Endothelial cell of umbilical vein (primary cell): ENCODE results near the gene PTPDC1. TPM values are rescaled to one million over a fixed set of nuclear protein-coding genes. Genes with fewer than 3 reads are reported as not detected.

ENCODE experiments used
- BruUV-seq: library from RNA; stranded (reverse); fragments of 400-500 nt; replicated peaks from 2 replicates; lab custom pipeline; 2021; lab: Mats Ljungman, UMichigan
- CTCF ChIA-PET: fragments of 300-600, 350-600 bp; sonication (Branson Sonifier 250); formaldehyde crosslinking; loops from one replicate; lab custom pipeline; 2021; ENCODE audit warnings: antibody characterized with exemption, inconsistent platforms; lab: Charles Lee
- POLR2A ChIA-PET: fragments of 300-600, 350-600 bp; sonication (Branson Sonifier 250); formaldehyde crosslinking; loops from one replicate; lab custom pipeline; 2021; ENCODE audit warnings: antibody characterized with exemption, inconsistent platforms; lab: Charles Lee
- DNase-seq: peaks from one replicate; pipeline ENCODE4 v3.0.0-alpha.2; 2011; ENCODE audit warnings: low read depth, low spot score
- FAIRE-seq: peaks from 2 replicates; lab custom pipeline; 2011; peaks lifted over from hg19 to GRCh38; lab: Jason Lieb, UNC
- H2AFZ ChIP-seq: 2 replicates; pipeline ENCODE4 v1.6.0; 2012; ENCODE audit warnings: low read depth, low read length, control low read depth, inconsistent platforms
- H3K27ac ChIP-seq: 2 replicates; pipeline ENCODE4 v1.5.1; 2011; ENCODE audit warnings: low read depth, mild to moderate bottlenecking, control low read depth, low read length, moderate library complexity; ENCODE audit not compliant: insufficient read depth
- H3K27me3 ChIP-seq, 2 experiments: 2 replicates each; pipeline versions ENCODE4 v1.6.0 to v1.6.1; 2011; ENCODE audit warnings: low read length in 2 of 2, mixed read lengths in 1 of 2; ENCODE audit not compliant: control insufficient read depth in 2 of 2, insufficient read depth in 2 of 2
- H3K36me3 ChIP-seq, 2 experiments: 2 replicates in 1 of 2; 3 replicates in 1 of 2; pipeline ENCODE4 v1.5.1; 2011; ENCODE audit warnings: low read length in 2 of 2, mild to moderate bottlenecking in 1 of 2, moderate library complexity in 1 of 2; ENCODE audit not compliant: control insufficient read depth in 2 of 2, insufficient read depth in 2 of 2; ENCODE audit errors: extremely low read depth in 1 of 2
- H3K4me1 ChIP-seq: 3 replicates; pipeline ENCODE4 v1.5.1; 2011; ENCODE audit warnings: mild to moderate bottlenecking, low read length; ENCODE audit not compliant: control insufficient read depth, insufficient read depth; ENCODE audit errors: extremely low read depth
- H3K4me2 ChIP-seq: 2 replicates; pipeline ENCODE4 v1.6.1; 2011; ENCODE audit warnings: low read length, control low read depth, mixed read lengths; ENCODE audit not compliant: insufficient read depth
- H3K4me3 ChIP-seq, 3 experiments: fragments of 200-600 bp in 1 of 3; sonication (generic), shearing (Covaris generic) in 1 of 3; replicated peaks in 1 of 3; 2 replicates each; pipeline ENCODE4 v1.5.1; 2011 to 2016; ENCODE audit warnings: control low read depth in 3 of 3, low read length in 3 of 3, mild to moderate bottlenecking in 2 of 3, inconsistent platforms in 1 of 3, low read depth in 1 of 3, moderate library complexity in 1 of 3; ENCODE audit not compliant: insufficient read depth in 1 of 3
- H3K79me2 ChIP-seq: 2 replicates; pipeline ENCODE4 v1.6.0; 2012; ENCODE audit warnings: low read length, inconsistent platforms; ENCODE audit not compliant: control insufficient read depth, insufficient read depth
- H3K9ac ChIP-seq: replicated peaks from 2 replicates; pipeline ENCODE3; 2011; ENCODE audit warnings: low read length, control low read depth; ENCODE audit not compliant: insufficient read depth; ENCODE audit errors: extremely low read depth
- H3K9me1 ChIP-seq: replicated peaks from 3 replicates; pipeline ENCODE4 v1.6.0; 2011; ENCODE audit warnings: mild to moderate bottlenecking, low read length; ENCODE audit not compliant: control insufficient read depth, insufficient read depth; ENCODE audit errors: extremely low read depth
- H3K9me3 ChIP-seq: replicated peaks from 2 replicates; pipeline ENCODE4 v1.5.1; 2012; ENCODE audit warnings: low read length, inconsistent platforms; ENCODE audit not compliant: control insufficient read depth, insufficient read depth
- H4K20me1 ChIP-seq: replicated peaks from 2 replicates; pipeline ENCODE3; 2011; ENCODE audit warnings: mild to moderate bottlenecking, low read length; ENCODE audit not compliant: control insufficient read depth, insufficient read depth; ENCODE audit errors: extremely low read depth
- CTCF ChIP-seq, 2 donors: IDR thresholded peaks; 1 replicate in 1 of 2; 2 replicates in 1 of 2; pipeline ENCODE4 v1.5.1; 2011; ENCODE audit warnings: low read length in 2 of 2, mild to moderate bottlenecking in 2 of 2, moderate library complexity in 2 of 2, control low read depth in 1 of 2, inconsistent platforms in 1 of 2, low read depth in 1 of 2; ENCODE audit not compliant: insufficient read depth in 1 of 2; ENCODE audit errors: extremely low read depth in 1 of 2
- EZH2 ChIP-seq: IDR thresholded peaks from 2 replicates; pipeline ENCODE4 v1.6.1; 2012; ENCODE audit warnings: borderline replicate concordance, low read depth, mild to moderate bottlenecking, moderate library complexity, low read length, inconsistent platforms; ENCODE audit not compliant: severe bottlenecking
- FOS ChIP-seq: IDR thresholded peaks from 2 replicates; pipeline ENCODE4 v1.6.1; 2011; ENCODE audit warnings: mild to moderate bottlenecking, low read length, moderate library complexity, borderline replicate concordance; ENCODE audit not compliant: insufficient read depth
- GATA2 ChIP-seq: IDR thresholded peaks from 2 replicates; pipeline ENCODE4 v1.7.0; 2011; ENCODE audit warnings: low read depth, mild to moderate bottlenecking, moderate library complexity, mixed read lengths, low read length; ENCODE audit not compliant: insufficient read length, insufficient read depth
- JUN ChIP-seq: IDR thresholded peaks from 2 replicates; pipeline ENCODE4 v1.6.1; 2011; ENCODE audit warnings: borderline replicate concordance, low read depth; ENCODE audit not compliant: insufficient read length, insufficient read depth
- MAX ChIP-seq: IDR thresholded peaks from 2 replicates; pipeline ENCODE4 v1.6.1; 2011; ENCODE audit not compliant: insufficient read depth, insufficient read length
- POLR2AphosphoS5 ChIP-seq: IDR thresholded peaks from 2 replicates; pipeline ENCODE4 v1.6.1; 2012; ENCODE audit warnings: low read depth, mild to moderate bottlenecking, control low read depth, low read length, moderate library complexity; ENCODE audit not compliant: insufficient read depth
- dilution Hi-C: fragments of 300-500 bp; cut with MboI; formaldehyde crosslinking; loops from one replicate; pipeline ENCODE4 v1.15.0; 2019; ENCODE audit warnings: low sequenced_read_pairs; ENCODE audit not compliant: extremely low pct_ligation_motif_present
- intact Hi-C: fragments of 100-400 bp; cut with micrococcal nuclease; formaldehyde crosslinking; loops from one replicate; pipeline ENCODE4 v1.10.0; 2022
- polyA plus RNA-seq, 4 experiments: library from polyadenylated mRNA; depleted of rRNA in 3 of 4; stranded (reverse) in 3 of 4; unstranded in 1 of 4; fragments of >200 nt; gene quantifications; 2 replicates each; pipeline versions ENCODE4 v1.2.1 to v1.2.3, GENCODE V29; 2011 to 2012; ENCODE audit warnings: missing spikeins in 1 of 4
- total RNA-seq: library from RNA; stranded (reverse); gene quantifications from 2 replicates; pipeline ENCODE4 v1.2.3, GENCODE V29; 2021

PTPDC1 gene
- total and polyA plus RNA-seq, 2 donors (not counting 3 experiments of a cell fraction or from before 2014, with no cell fraction given): 4.3 to 9.1 TPM

GRCh38 chr9:94134629-94135028, 50.4 kb downstream of the PTPDC1 start:
- H3K4me2 ChIP-seq: peak overlapping the region; percentile 27
- ChIA-PET CTCF (interaction anchor here (1.6 to 3.7 kb wide), 2 partner anchors 13 to 79 kb away, joined by 4 to 10 read pairs; no protein-coding TSS in a partner anchor), POLR2A (no interaction called here)
- TF ChIP-seq JUN: no peak
- no peak for TF ChIP-seq GATA2
- TF ChIP-seq EZH2: no peak
- TF ChIP-seq FOS: no peak
- no TSS peak for BruUV-seq
- H3K9me3 ChIP-seq: no peaks in the 10 kb centered on the region
- peak overlapping the region; percentile 3 for H3K9ac ChIP-seq
- FAIRE-seq: no peak
- no peak overlapping the region for H3K4me3 ChIP-seq
- H3K79me2 ChIP-seq: no peaks in the 10 kb centered on the region
- peaks cover 21% of the 10 kb centered on the region for H3K4me1 ChIP-seq
- H3K36me3 ChIP-seq: no peaks in the 10 kb centered on the region
- dilution Hi-C loops: no loop called here
- H3K27me3 ChIP-seq: no peaks in the 10 kb centered on the region
- peak overlapping the region; percentile 30 for H3K27ac ChIP-seq
- no peak overlapping the region for H2AFZ ChIP-seq
- intact Hi-C loops: loop anchor here (1.0 to 5.0 kb wide), 3 partner anchors 32 to 67 kb away; no protein-coding TSS in a partner anchor
- no peaks in the 10 kb centered on the region for H4K20me1 ChIP-seq
- no peak for DNase-seq
- no peaks in the 10 kb centered on the region for H3K9me1 ChIP-seq

GRCh38 chr9:94135222-94135621, 51.0 kb downstream of the PTPDC1 start:
- dilution Hi-C loops: no loop called here
- DNase-seq (peak; percentile 25), FAIRE-seq (peak; percentile 90)
- peak overlapping the region; percentile 30 for H3K27ac ChIP-seq
- no peak overlapping the region for H3K4me3 ChIP-seq
- TF ChIP-seq MAX (no peak), GATA2 (peak; percentile 45), POLR2AphosphoS5 (no peak), CTCF (IDR thresholded peaks at IDR 0.05; ENCODE audit: extremely low read depth in 1 of 2, insufficient read depth in 1 of 2, low read depth in 1 of 2, low read length in 2 of 2) (no peak)
- no peaks in the 10 kb centered on the region for H3K36me3 ChIP-seq
- peak overlapping the region; percentile 27 for H3K4me2 ChIP-seq
- H3K9ac ChIP-seq: peak overlapping the region; percentile 3
- no TSS peak for BruUV-seq
- ChIA-PET POLR2A (no interaction called here), CTCF (interaction anchor here (1.6 to 3.7 kb wide), 2 partner anchors 14 to 78 kb away, joined by 4 to 10 read pairs; no protein-coding TSS in a partner anchor)
- intact Hi-C loops: loop anchor here (1.0 to 5.0 kb wide), 3 partner anchors 31 to 68 kb away; no protein-coding TSS in a partner anchor
- H3K9me3 ChIP-seq: no peaks in the 10 kb centered on the region
- H3K4me1 ChIP-seq: peaks cover 25% of the 10 kb centered on the region
- H3K79me2 ChIP-seq: no peaks in the 10 kb centered on the region
- H2AFZ ChIP-seq: peak overlapping the region; percentile 49
- H3K9me1 ChIP-seq: no peaks in the 10 kb centered on the region
- no peaks in the 10 kb centered on the region for H3K27me3 ChIP-seq
- no peaks in the 10 kb centered on the region for H4K20me1 ChIP-seq
